IMR-90 (cell line): ENCODE measurements around the gene HAUS5. TPM values are rescaled to one million over a fixed set of nuclear protein-coding genes. Genes with fewer than 3 reads are reported as not detected.

Experiments
- ATAC-seq: fragments of 200-7000 bp; cut with Tn5 transposase; 2 replicates; pipeline ENCODE4 v1.9.1; 2020; ENCODE audit warnings: low read depth, mild to moderate bottlenecking, moderate library complexity
- BruUV-seq: library from RNA; stranded (reverse); fragments of 400-500 nt; replicated peaks from 2 replicates; lab custom pipeline; 2021; lab: Mats Ljungman, UMichigan
- CTCF ChIA-PET: fragments of 300-600 bp; formaldehyde crosslinking; extraction: SDS; loops from one replicate; lab custom pipeline; 2021; ENCODE audit warnings: antibody characterized with exemption; lab: Yijun Ruan, JAX
- POLR2A ChIA-PET: fragments of 300-600 bp; sonication (Branson Sonifier 250); formaldehyde crosslinking; loops from one replicate; lab custom pipeline; 2022; ENCODE audit warnings: antibody characterized with exemption; ENCODE audit not compliant: unreplicated experiment; lab: Charles Lee
- DNase-seq: peaks from one replicate; pipeline ENCODE4 v3.0.0; 2013
- H2AFZ ChIP-seq: replicated peaks from 2 replicates; pipeline ENCODE3; 2013; ENCODE audit warnings: low read length, mild to moderate bottlenecking; ENCODE audit not compliant: poor library complexity
- H2AK5ac ChIP-seq: 2 replicates; pipeline ENCODE4 v1.6.1; 2013; ENCODE audit warnings: low read depth, low read length, inconsistent platforms
- H2AK9ac ChIP-seq: replicated peaks from 2 replicates; pipeline ENCODE3; 2013; ENCODE audit warnings: mild to moderate bottlenecking, low read depth, low read length, moderate library complexity; ENCODE audit not compliant: poor library complexity
- H2BK120ac ChIP-seq: 2 replicates; pipeline ENCODE4 v1.6.1; 2013; ENCODE audit warnings: low read depth, low read length, inconsistent platforms
- H2BK15ac ChIP-seq: 3 replicates; pipeline ENCODE4 v1.6.1; 2013; ENCODE audit warnings: low read depth, low read length, inconsistent platforms
- H2BK20ac ChIP-seq: 2 replicates; pipeline ENCODE4 v1.6.1; 2013; ENCODE audit warnings: low read depth, mild to moderate bottlenecking, inconsistent platforms, low read length, moderate library complexity
- H2BK5ac ChIP-seq: 2 replicates; pipeline ENCODE4 v1.6.1; 2013; ENCODE audit warnings: mild to moderate bottlenecking, low read depth, low read length, inconsistent platforms; ENCODE audit not compliant: poor library complexity, severe bottlenecking
- H3K14ac ChIP-seq: replicated peaks from 2 replicates; pipeline ENCODE4 v1.6.1; 2013; ENCODE audit warnings: low read depth, low read length, inconsistent platforms
- H3K18ac ChIP-seq: 2 replicates; pipeline ENCODE4 v1.6.1; 2013; ENCODE audit warnings: low read depth, low read length, control low read depth
- H3K23ac ChIP-seq: 2 replicates; pipeline ENCODE4 v1.6.1; 2013; ENCODE audit warnings: low read depth, low read length, inconsistent platforms
- H3K27ac ChIP-seq: 2 replicates; pipeline ENCODE4 v1.5.1; 2013; ENCODE audit warnings: mild to moderate bottlenecking, control low read depth, low read length; ENCODE audit not compliant: insufficient read depth
- H3K27me3 ChIP-seq: 2 replicates; pipeline ENCODE4 v1.6.1; 2013; ENCODE audit warnings: low read length; ENCODE audit not compliant: control insufficient read depth, insufficient read depth
- H3K36me3 ChIP-seq: 2 replicates; pipeline ENCODE4 v1.6.1; 2013; ENCODE audit warnings: low read length, mixed read lengths; ENCODE audit not compliant: control insufficient read depth, insufficient read depth
- H3K4ac ChIP-seq: 2 replicates; pipeline ENCODE4 v1.6.1; 2013; ENCODE audit warnings: low read depth, low read length, inconsistent platforms
- H3K4me1 ChIP-seq: 2 replicates; pipeline ENCODE4 v1.6.1; 2013; ENCODE audit warnings: low read length, mixed read lengths; ENCODE audit not compliant: control insufficient read depth, insufficient read depth
- H3K4me2 ChIP-seq: 2 replicates; pipeline ENCODE4 v1.6.1; 2013; ENCODE audit warnings: low read depth, mild to moderate bottlenecking, control low read depth, low read length, moderate library complexity
- H3K4me3 ChIP-seq: 2 replicates; pipeline ENCODE4 v1.5.1; 2013; ENCODE audit warnings: low read depth, mild to moderate bottlenecking, control low read depth, low read length, moderate library complexity; ENCODE audit not compliant: insufficient read depth
- H3K56ac ChIP-seq: 2 replicates; pipeline ENCODE4 v1.6.1; 2013; ENCODE audit warnings: low read length, inconsistent platforms; ENCODE audit not compliant: insufficient read depth; ENCODE audit errors: extremely low read depth
- H3K79me1 ChIP-seq, 2 experiments: 2 replicates each; pipeline ENCODE4 v1.6.1; 2013; ENCODE audit warnings: low read length in 2 of 2, inconsistent platforms in 1 of 2, low read depth in 1 of 2
- H3K9ac ChIP-seq: 2 replicates; pipeline ENCODE4 v1.6.1; 2013; ENCODE audit warnings: low read depth, low read length, control low read depth
- H3K9me1 ChIP-seq: 2 replicates; pipeline ENCODE4 v1.6.1; 2013; ENCODE audit warnings: low read length, inconsistent platforms; ENCODE audit not compliant: insufficient read depth
- H3K9me3 ChIP-seq: 2 replicates; pipeline ENCODE4 v1.6.1; 2013; ENCODE audit warnings: low read length; ENCODE audit not compliant: control insufficient read depth, insufficient read depth
- H4K20me1 ChIP-seq: 2 replicates; pipeline ENCODE4 v1.6.1; 2013; ENCODE audit warnings: low read length, inconsistent platforms; ENCODE audit not compliant: insufficient read depth
- H4K5ac ChIP-seq: 2 replicates; pipeline ENCODE4 v1.6.1; 2013; ENCODE audit warnings: mild to moderate bottlenecking, low read depth, low read length, control low read depth
- H4K8ac ChIP-seq, 2 experiments: 2 replicates each; pipeline ENCODE4 v1.6.1; 2013; ENCODE audit warnings: low read depth in 2 of 2, low read length in 2 of 2, control low read depth in 1 of 2, inconsistent platforms in 1 of 2
- H4K91ac ChIP-seq: 2 replicates; pipeline ENCODE4 v1.6.1; 2013; ENCODE audit warnings: low read depth, low read length, inconsistent platforms; ENCODE audit not compliant: insufficient read depth
- CEBPB ChIP-seq: IDR thresholded peaks from 2 replicates; pipeline ENCODE4 v1.6.1; 2012; ENCODE audit warnings: low read depth, low read length, improper control_type of control experiment
- ELK1 ChIP-seq: fragments of 150-350 bp; IDR thresholded peaks from 2 replicates; pipeline ENCODE4 v1.6.1; 2016; ENCODE audit warnings: low read depth, mild to moderate bottlenecking, low read length, moderate library complexity, borderline replicate concordance
- FOS ChIP-seq: fragments of 150-350 bp; IDR thresholded peaks from 2 replicates; pipeline ENCODE4 v1.6.1; 2016; ENCODE audit warnings: low read depth, low read length
- MAZ ChIP-seq: IDR thresholded peaks from 2 replicates; pipeline ENCODE4 v1.6.1; 2012; ENCODE audit warnings: low read depth, mild to moderate bottlenecking, low read length, improper control_type of control experiment, moderate library complexity, borderline replicate concordance
- NFE2L2 ChIP-seq: fragments of 150-350 bp; IDR thresholded peaks from 2 replicates; pipeline ENCODE4 v1.6.1; 2016; ENCODE audit warnings: low read depth, mild to moderate bottlenecking, low read length
- POLR2A ChIP-seq: IDR thresholded peaks from 2 replicates; pipeline ENCODE4 v1.6.1; 2012; ENCODE audit warnings: mild to moderate bottlenecking, low read depth, low read length
- RCOR1 ChIP-seq: IDR thresholded peaks from 2 replicates; pipeline ENCODE4 v1.6.1; 2012; ENCODE audit warnings: mild to moderate bottlenecking, low read length, improper control_type of control experiment; ENCODE audit not compliant: insufficient replicate concordance
- RFX5 ChIP-seq: IDR thresholded peaks from 2 replicates; pipeline ENCODE4 v1.8.0; 2012; ENCODE audit warnings: low read depth, mild to moderate bottlenecking, low read length, moderate library complexity
- USF2 ChIP-seq: fragments of 150-350 bp; IDR thresholded peaks from 2 replicates; pipeline ENCODE4 v1.6.1; 2017; ENCODE audit warnings: mild to moderate bottlenecking, antibody characterized with exemption, low read length, low read depth
- WGBS, 2 experiments: methylation state at CpG; one replicate each; pipeline versions ENCODE4 v1.1.5 to v1.1.7; 2013; ENCODE audit warnings: missing lambda C conversion rate in 2 of 2; ENCODE audit not compliant: insufficient read length in 1 of 2; ENCODE audit errors: extremely low coverage in 2 of 2; 5-methylcytosine and 5-hydroxymethylcytosine counted together
- dilution Hi-C: fragments of 300-500 bp; cut with HindIII; formaldehyde crosslinking; loops from one replicate; pipeline ENCODE4 v1.14.3; 2018; ENCODE audit warnings: low sequenced_read_pairs; ENCODE audit not compliant: unreplicated experiment
- in situ Hi-C: fragments of 300-500 bp; cut with MboI; formaldehyde crosslinking; loops from 3 replicates; pipeline ENCODE4 v1.14.3; 2019; ENCODE audit warnings: low sequenced_read_pairs, inconsistent platforms, mixed read lengths
- intact Hi-C: fragments of 100-400 bp; cut with micrococcal nuclease; formaldehyde crosslinking; loops from 2 replicates; pipeline ENCODE4 v1.10.0; 2022
- polyA plus RNA-seq, 3 experiments: library from polyadenylated mRNA; depleted of rRNA; stranded (reverse); fragments of >200 nt; gene quantifications; 2 replicates each; pipeline ENCODE4 v1.2.3, GENCODE V29; 2012; ENCODE audit warnings: low replicate concordance in 1 of 3
- total RNA-seq: library from RNA; depleted of rRNA; stranded (reverse); fragments of >200 nt; gene quantifications from 2 replicates; pipeline ENCODE4 v1.2.3, GENCODE V29; 2012

HAUS5 gene
- total and polyA plus RNA-seq, 2 of the 4 experiments (the other 2 are of a cell fraction), result 3.4 to 6.2 TPM

- TF ChIP-seq ELK1, result no peak; the same call in 1 of the 2 replicates
- TF ChIP-seq NFE2L2, result peak; percentile 48
These were observed 16.2 kb downstream of the HAUS5 start, which contains the start of gene RBM42 (continued) for GRCh38 chr19:35628565-35629331.

- Histone ChIP-seq H3K27me3 (no peaks in the 10 kb centered on the region), H3K18ac (no peak overlapping the region), H3K4me1 (peaks cover 2% of the 10 kb centered on the region; the same call in 1 of the 2 replicates), H3K9ac (peak overlapping the region; percentile 82), H2AK9ac (peak overlapping the region; percentile 91), H3K79me1 (peaks cover 12 to 24% of the 10 kb centered on the region in 2 experiments), H4K91ac (no peak overlapping the region; the same call in 1 of the 2 replicates), H2BK20ac (no peak overlapping the region), H3K36me3 (peaks cover 38% of the 10 kb centered on the region), H4K8ac (peak overlapping the region; percentile 64 to 86), H3K9me1 (0 out of 2 replicates have a peak, but pooled peaks cover 2% of the 10 kb centered on the region), H3K27ac (peak overlapping the region; percentile 66), H3K4ac (peak overlapping the region; percentile 51), H2AFZ (peak overlapping the region; percentile 92), H2BK5ac (peak overlapping the region; percentile 27), H3K14ac (peak overlapping the region; percentile 37; the same call in 1 of the 2 replicates), H3K4me2 (peak overlapping the region; percentile 100), H2AK5ac (peak overlapping the region; percentile 88), H3K56ac (peak overlapping the region; percentile 47; the same call in 1 of the 2 replicates), H2BK120ac (no peak overlapping the region), H3K9me3 (no peaks in the 10 kb centered on the region), H4K5ac (peak overlapping the region; percentile 15), H4K20me1 (no peaks in the 10 kb centered on the region), H3K4me3 (peak overlapping the region; percentile 65), H2BK15ac (no peak overlapping the region), H3K23ac (peak overlapping the region; percentile 26; the same call in 1 of the 2 replicates)
- ChIA-PET POLR2A (no interaction called here), CTCF (no interaction called here)
- DNase-seq, result no peak
- no peak for TF ChIP-seq USF2
- no peak for TF ChIP-seq CEBPB
- no peak for TF ChIP-seq FOS
- TF ChIP-seq RCOR1, result no peak
- no peak for TF ChIP-seq RFX5
- TF ChIP-seq POLR2A, result no peak
- TF ChIP-seq MAZ, result no peak
- dilution Hi-C loops, result no loop called here
- ATAC-seq, result no peak
- intact Hi-C loops, result loop anchor here (2.0 to 5.0 kb wide), 2 partner anchors 82 to 276 kb away; partner anchors contain the start of gene TMEM147
- 10% methylated on average over 5 of the region's 15 CpGs; no CpG with 5 or more reads in 1 of the 2 experiments for WGBS, 2 experiments
- in situ Hi-C loops, result no loop called here
- no TSS peak for BruUV-seq
These were observed 16.7 kb downstream of the HAUS5 start for GRCh38 chr19:35629332-35629633.
